NCI-H345 treated with DMSO at 0.1 percent for 48 hours (cell line): ENCODE data around the gene AARSD1.
"Not testable (repeated sequence)": the region's sequence is repeated elsewhere in the genome, so short reads cannot be mapped to it uniquely, and the experiment has no call there.

Experiments used
- DNase-seq: peaks from one replicate; lab custom pipeline; 2025; ENCODE audit not compliant: unreplicated experiment; lab: John Stamatoyannopoulos, UW

The AARSD1 gene

GRCh38 chr17:42964161-42964932 lies at the start of gene AARSD1:
TSS of gene AARSD1 (minus strand) at chr17:42964454. CDS start at chr17:42964440, 14 bp downstream.
- peak; percentile 92 for DNase-seq

- DNase-seq: no peak
Measured at GRCh38 chr17:43013296-43013695, 49.0 kb upstream of the AARSD1 start.

- no peak for DNase-seq
Measured at GRCh38 chr17:43011728-43012472, 47.6 kb upstream of the AARSD1 start.

- DNase-seq: no peak
Measured at GRCh38 chr17:43010667-43011308, 46.5 kb upstream of the AARSD1 start.

GRCh38 chr17:43006639-43007551 lies 42.6 kb upstream of the AARSD1 start, which contains the start of gene IFI35:
TSS of gene IFI35 (plus strand) at chr17:43006784. CDS start at chr17:43006948, 164 bp downstream.
- no peak for DNase-seq

GRCh38 chr17:43003542-43004172 lies 39.4 kb upstream of the AARSD1 start:
- no peak for DNase-seq

GRCh38 chr17:43000894-43001293 lies 36.6 kb upstream of the AARSD1 start:
- not testable (repeated sequence) for DNase-seq

GRCh38 chr17:42999003-42999525 lies 34.8 kb upstream of the AARSD1 start:
- DNase-seq: no peak

GRCh38 chr17:42997984-42998938 lies 34.0 kb upstream of the AARSD1 start, which contains the start of gene RPL27:
TSS of gene RPL27 (plus strand) at chr17:42998419. CDS start at chr17:42998751, 332 bp downstream.
- peak; percentile 98 for DNase-seq

- DNase-seq: no peak
Measured at GRCh38 chr17:42997390-42997983, 33.2 kb upstream of the AARSD1 start.

- not testable (repeated sequence) for DNase-seq
Measured at GRCh38 chr17:42993913-42994312, 29.7 kb upstream of the AARSD1 start.

- no peak for DNase-seq
Measured at GRCh38 chr17:42992872-42993271, 28.6 kb upstream of the AARSD1 start.

- no peak for DNase-seq
Measured at GRCh38 chr17:42991471-42991870, 27.2 kb upstream of the AARSD1 start.

GRCh38 chr17:42989726-42990652 lies 25.7 kb upstream of the AARSD1 start:
- no peak for DNase-seq

GRCh38 chr17:42989141-42989540 lies 24.9 kb upstream of the AARSD1 start:
- DNase-seq: no peak

- no peak for DNase-seq
Measured at GRCh38 chr17:42985225-42985624, 21.0 kb upstream of the AARSD1 start.

GRCh38 chr17:42982266-42982665 lies 18.0 kb upstream of the AARSD1 start:
- no peak for DNase-seq
